ENCODE data around the gene RASAL3.

RASAL3 gene

DNA sequence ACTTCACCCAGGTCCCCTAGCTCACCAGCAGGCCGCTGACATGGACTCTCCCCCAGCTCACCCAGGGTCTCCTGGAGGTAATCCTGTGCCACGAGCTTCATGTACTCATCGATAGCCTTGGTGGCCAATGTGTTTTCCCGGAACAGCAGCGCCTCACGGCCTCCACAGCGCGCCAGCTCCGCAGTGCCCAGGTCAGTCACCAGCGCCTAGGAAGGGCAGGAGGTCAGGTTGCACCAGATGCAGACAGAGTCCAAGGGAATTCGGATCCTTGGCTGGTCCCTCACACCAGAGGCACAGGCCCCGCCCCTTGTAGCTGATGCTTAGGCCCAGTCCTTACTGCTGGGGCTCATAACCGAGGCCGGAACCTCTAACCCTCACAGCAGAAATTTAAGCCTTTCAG, 7.9 kb downstream of the RASAL3 start:
- Histone ChIP-seq H3K4me1 (ENCODE audit: low read length) (no peaks in the 10 kb centered on the region), H4K20me1 (ENCODE audit: insufficient read depth, low read length) (no peaks in the 10 kb centered on the region), H2AFZ (ENCODE audit: low read depth, low read length) (no peak overlapping the region), H3K9ac (ENCODE audit: low read length) (no peak overlapping the region), H3K9me3 (ENCODE audit: insufficient read depth, low read length) (no peaks in the 10 kb centered on the region), H3K36me3 (replicated peaks; ENCODE audit: low read depth, low read length) (peaks cover 57% of the 10 kb centered on the region), H3K27ac (ENCODE audit: low read length) (no peak overlapping the region), H3K4me3 (ENCODE audit: low read length) (no peak overlapping the region), H3K27me3 (ENCODE audit: low read depth, low read length) (no peaks in the 10 kb centered on the region), H3K79me2 (ENCODE audit: low read length) (no peaks in the 10 kb centered on the region), H3K4me2 (ENCODE audit: low read length) (no peak overlapping the region)
- no peak for TF ChIP-seq CTCF (IDR thresholded peaks at IDR 0.05; ENCODE audit: low read depth, low read length)

GRCh38 chr19:15455996-15456395, 8.3 kb downstream of the RASAL3 start:
- Histone ChIP-seq H3K9ac (ENCODE audit: low read length) (no peak overlapping the region), H3K9me3 (ENCODE audit: insufficient read depth, low read length) (no peaks in the 10 kb centered on the region), H3K27ac (ENCODE audit: low read length) (no peak overlapping the region), H3K36me3 (replicated peaks; ENCODE audit: low read depth, low read length) (peaks cover 55% of the 10 kb centered on the region), H3K4me3 (ENCODE audit: low read length) (no peak overlapping the region), H3K4me1 (ENCODE audit: low read length) (no peaks in the 10 kb centered on the region), H3K27me3 (ENCODE audit: low read depth, low read length) (no peaks in the 10 kb centered on the region), H3K4me2 (ENCODE audit: low read length) (no peak overlapping the region), H2AFZ (ENCODE audit: low read depth, low read length) (no peak overlapping the region), H4K20me1 (ENCODE audit: insufficient read depth, low read length) (no peaks in the 10 kb centered on the region), H3K79me2 (ENCODE audit: low read length) (no peaks in the 10 kb centered on the region)
- TF ChIP-seq CTCF (IDR thresholded peaks at IDR 0.05; ENCODE audit: low read depth, low read length) (no peak), EZH2phosphoT487 (IDR thresholded peaks at IDR 0.05; ENCODE audit: low read depth) (no peak)

DNA sequence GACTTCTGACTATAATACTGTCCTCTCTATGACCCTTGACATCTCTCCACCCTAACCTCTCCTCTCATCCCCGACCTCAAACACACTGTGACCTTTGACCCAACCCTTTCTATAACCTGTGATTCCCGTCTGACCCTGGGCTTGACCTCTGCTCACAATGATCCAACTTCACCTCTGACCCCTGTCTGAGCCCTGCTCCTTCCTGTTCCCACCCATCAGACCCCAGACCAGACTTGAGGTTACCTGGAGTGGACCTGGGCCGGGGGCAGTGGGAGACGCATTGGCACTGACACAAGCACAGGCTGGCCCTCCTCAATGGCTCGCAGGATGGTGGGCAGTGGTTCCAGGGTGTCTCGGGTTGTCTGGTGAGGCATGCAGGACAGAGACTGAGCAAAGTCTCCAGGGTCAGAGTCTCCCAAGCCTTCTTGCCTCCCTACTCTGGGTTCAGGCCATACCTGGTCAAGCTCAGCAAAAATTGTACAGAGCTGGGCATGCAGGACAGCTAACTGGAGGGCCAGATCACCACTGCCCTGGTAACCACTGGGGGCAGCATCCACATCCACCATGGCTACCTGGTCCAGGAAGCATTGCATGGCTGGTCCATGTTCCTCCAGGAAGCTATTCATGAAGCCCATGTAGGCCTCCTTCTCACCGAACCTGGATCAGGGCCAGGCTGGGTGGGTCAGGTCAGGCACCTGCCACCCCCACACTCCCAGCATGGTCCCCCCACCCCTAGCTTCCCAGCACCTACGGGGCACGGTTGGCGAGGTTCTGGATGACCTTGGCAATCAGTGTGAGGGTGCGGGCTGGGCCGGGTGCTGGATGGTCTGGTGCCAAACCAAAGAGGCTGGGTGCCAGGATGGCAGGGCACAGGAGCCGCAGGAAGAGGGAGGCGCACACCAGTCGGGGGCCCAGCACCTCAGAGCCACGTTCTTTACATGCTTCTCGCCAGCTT, 10.2 kb downstream of the RASAL3 start:
- Histone ChIP-seq H3K9me3 (ENCODE audit: insufficient read depth, low read length) (no peaks in the 10 kb centered on the region), H3K9ac (ENCODE audit: low read length) (no peak overlapping the region), H3K27ac (ENCODE audit: low read length) (no peak overlapping the region), H3K36me3 (replicated peaks; ENCODE audit: low read depth, low read length) (peaks cover 45% of the 10 kb centered on the region), H2AFZ (ENCODE audit: low read depth, low read length) (no peak overlapping the region), H3K4me2 (ENCODE audit: low read length) (no peak overlapping the region), H3K79me2 (ENCODE audit: low read length) (no peaks in the 10 kb centered on the region), H3K4me3 (ENCODE audit: low read length) (no peak overlapping the region), H3K27me3 (ENCODE audit: low read depth, low read length) (no peaks in the 10 kb centered on the region), H3K4me1 (ENCODE audit: low read length) (peaks cover 2% of the 10 kb centered on the region; the same call in 1 of the 2 replicates), H4K20me1 (ENCODE audit: insufficient read depth, low read length) (no peaks in the 10 kb centered on the region)
- TF ChIP-seq CTCF (IDR thresholded peaks at IDR 0.05; ENCODE audit: low read depth, low read length) = no peak
- TF ChIP-seq EZH2phosphoT487 (IDR thresholded peaks at IDR 0.05; ENCODE audit: low read depth) = no peak

- Histone ChIP-seq H3K9ac (ENCODE audit: low read length) (no peak overlapping the region), H3K4me1 (ENCODE audit: low read length) (peaks cover 8% of the 10 kb centered on the region), H3K36me3 (replicated peaks; ENCODE audit: low read depth, low read length) (peaks cover 41% of the 10 kb centered on the region), H2AFZ (ENCODE audit: low read depth, low read length) (no peak overlapping the region), H3K27me3 (ENCODE audit: low read depth, low read length) (no peaks in the 10 kb centered on the region), H3K4me3 (ENCODE audit: low read length) (no peak overlapping the region), H4K20me1 (ENCODE audit: insufficient read depth, low read length) (no peaks in the 10 kb centered on the region), H3K4me2 (ENCODE audit: low read length) (no peak overlapping the region), H3K9me3 (ENCODE audit: insufficient read depth, low read length) (no peaks in the 10 kb centered on the region), H3K27ac (ENCODE audit: low read length) (no peak overlapping the region), H3K79me2 (ENCODE audit: low read length) (no peaks in the 10 kb centered on the region)
- no peak for TF ChIP-seq CTCF (IDR thresholded peaks at IDR 0.05; ENCODE audit: low read depth, low read length)
Observed at GRCh38 chr19:15453091-15453578, 11.2 kb downstream of the RASAL3 start.
